ENCODE measurements around the gene BAZ2B.
"Not testable (repeated sequence)": the region's sequence is repeated elsewhere in the genome, so short reads cannot be mapped to it uniquely, and the experiment has no call there.

Gene BAZ2B

GRCh38 chr2:159616286-159616701 is at the start of gene BAZ2B:
Gene BAZ2B, minus strand, starts transcription at chr2:159616548. Its CDS starts 137,829 bp downstream, at chr2:159478719.
- DNase-seq = no peak

GRCh38 chr2:159661286-159661685 is 44.9 kb upstream of the BAZ2B start:
- DNase-seq = no peak

GRCh38 chr2:159658881-159659873 is 42.8 kb upstream of the BAZ2B start:
- no peak for DNase-seq

GRCh38 chr2:159653962-159654361 is 37.6 kb upstream of the BAZ2B start:
- DNase-seq = no peak

GRCh38 chr2:159651884-159652283 is 35.5 kb upstream of the BAZ2B start:
- no peak for DNase-seq

- no peak for DNase-seq
Observed at GRCh38 chr2:159650574-159650973, 34.2 kb upstream of the BAZ2B start.

- no peak for DNase-seq
Observed at GRCh38 chr2:159648643-159649042, 32.3 kb upstream of the BAZ2B start.

GRCh38 chr2:159647667-159648066 is 31.3 kb upstream of the BAZ2B start:
- DNase-seq = no peak

GRCh38 chr2:159640176-159640575 is 23.8 kb upstream of the BAZ2B start:
- DNase-seq = no peak

- no peak for DNase-seq
Observed at GRCh38 chr2:159639712-159640111, 23.4 kb upstream of the BAZ2B start.

- DNase-seq = no peak
Observed at GRCh38 chr2:159639071-159639470, 22.7 kb upstream of the BAZ2B start.

- DNase-seq = no peak
Observed at GRCh38 chr2:159637988-159638501, 21.7 kb upstream of the BAZ2B start.

- no peak for DNase-seq
Observed at GRCh38 chr2:159637240-159637639, 20.9 kb upstream of the BAZ2B start.

GRCh38 chr2:159635006-159635789 is 18.9 kb upstream of the BAZ2B start:
- no peak for DNase-seq

- DNase-seq = no peak
Observed at GRCh38 chr2:159633219-159633618, 16.9 kb upstream of the BAZ2B start.

- not testable (repeated sequence) for DNase-seq
Observed at GRCh38 chr2:159625628-159626027, 9.3 kb upstream of the BAZ2B start.

GRCh38 chr2:159623436-159623835 is 7.1 kb upstream of the BAZ2B start:
- DNase-seq = no peak

GRCh38 chr2:159622966-159623365 is 6.6 kb upstream of the BAZ2B start:
- DNase-seq = no peak

GRCh38 chr2:159620796-159621195 is 4.4 kb upstream of the BAZ2B start:
- no peak for DNase-seq

GRCh38 chr2:159617646-159618045 is 1.3 kb upstream of the BAZ2B start:
- no peak for DNase-seq

- no peak for DNase-seq
Observed at GRCh38 chr2:159617100-159617499, 752 bp upstream of the BAZ2B start.

GRCh38 chr2:159615367-159616285 is 722 bp downstream of the BAZ2B start:
- no peak for DNase-seq
